ENCODE measurements around the gene SRRM3.
"Not testable (repeated sequence)": the region's sequence is repeated elsewhere in the genome, so short reads cannot be mapped to it uniquely, and the experiment has no call there.

GRCh38 chr7:76314740-76315139 lies 113.0 kb downstream of the SRRM3 start:
- TF ChIP-seq POLR2A (IDR thresholded peaks at IDR 0.05; ENCODE audit: low read depth, low read length); SPI1 (IDR thresholded peaks at IDR 0.05; ENCODE audit: low read depth, low read length); POLR2AphosphoS5 (IDR thresholded peaks at IDR 0.05; ENCODE audit: low read depth, low read length); TAF1 (IDR thresholded peaks at IDR 0.05; ENCODE audit: low read depth, low read length); POU2F2 (IDR thresholded peaks at IDR 0.05; ENCODE audit: low read depth, low read length); PAX5 (IDR thresholded peaks at IDR 0.05; ENCODE audit: insufficient read depth, low read length, severe bottlenecking): not testable (repeated sequence)

All from GM12891 (cell line).